HepG2 (cell line): ENCODE results near the gene RILP. TPM values are rescaled to one million over a fixed set of nuclear protein-coding genes. Genes with fewer than 3 reads are reported as not detected.

Source experiments
- EZH2 ChIP-seq: conservative IDR thresholded peaks from 2 replicates; pipeline ENCODE4 v1.6.1; 2012; ENCODE audit warnings: mild to moderate bottlenecking, low read depth, low read length, moderate library complexity
- FOSL2 ChIP-seq: sonication (generic); formaldehyde crosslinking; IDR thresholded peaks from 2 replicates; pipeline ENCODE4 v1.4.0; 2020; ENCODE audit warnings: missing genetic modification reagents
- ISX ChIP-seq: sonication (generic); formaldehyde crosslinking; conservative IDR thresholded peaks from 2 replicates; pipeline ENCODE4 v1.5.0; 2020; ENCODE audit warnings: missing genetic modification reagents
- NRL ChIP-seq: sonication (generic); formaldehyde crosslinking; IDR thresholded peaks from 2 replicates; pipeline ENCODE4 v1.5.0; 2020; ENCODE audit warnings: missing genetic modification reagents, mild to moderate bottlenecking, moderate library complexity, borderline replicate concordance
- PHF5A ChIP-seq: IDR thresholded peaks from one replicate; pipeline ENCODE4 v1.6.1; 2018; ENCODE audit warnings: low read depth, missing genetic modification reagents; ENCODE audit not compliant: unreplicated experiment
- SP2 ChIP-seq: sonication (generic); formaldehyde crosslinking; IDR thresholded peaks from 2 replicates; pipeline ENCODE4 v1.5.1; 2020; ENCODE audit warnings: mild to moderate bottlenecking, missing genetic modification reagents
- ZFYVE20 ChIP-seq: sonication (generic); formaldehyde crosslinking; IDR thresholded peaks from 2 replicates; pipeline ENCODE4 v1.8.0; 2023; ENCODE audit warnings: low read depth, mild to moderate bottlenecking, moderate library complexity, missing genetic modification reagents, borderline replicate concordance
- ZMYM3 ChIP-seq: sonication (generic); formaldehyde crosslinking; IDR thresholded peaks from 2 replicates; pipeline ENCODE4 v1.5.1; 2020; ENCODE audit warnings: mild to moderate bottlenecking, missing genetic modification reagents
- ZNF264 ChIP-seq: sonication (generic); formaldehyde crosslinking; IDR thresholded peaks from 2 replicates; pipeline ENCODE4 v1.4.0; 2020; ENCODE audit warnings: missing genetic modification reagents
- ZNF34 ChIP-seq: sonication (generic); formaldehyde crosslinking; IDR thresholded peaks from 2 replicates; pipeline ENCODE4 v1.4.0; 2020; ENCODE audit warnings: mild to moderate bottlenecking, missing genetic modification reagents, borderline replicate concordance
- polyA plus RNA-seq, 8 experiments: library from polyadenylated mRNA; depleted of rRNA in 3 of 8; stranded (reverse) in 7 of 8; unstranded in 1 of 8; fragments of >200 nt; fragmentation: Illumina TruSeq in 4 of 8; extraction: Trizol in 4 of 8; gene quantifications; 2 replicates each; pipeline versions ENCODE4 v1.2.1 to v1.2.3, GENCODE V29; 2011 to 2016; ENCODE audit warnings: low read depth in 4 of 8, missing spikeins in 1 of 8, mixed read lengths in 1 of 8; ENCODE audit not compliant: insufficient read depth in 1 of 8
- total RNA-seq, 5 experiments: library from RNA; depleted of rRNA; stranded (reverse); fragments of >200 nt; fragmentation: Illumina TruSeq; extraction: Trizol; gene quantifications; 2 replicates each; pipeline ENCODE4 v1.2.3, GENCODE V29; 2016; ENCODE audit warnings: low read depth in 1 of 5
- TF ChIP-seq, protein P1 (sequence below): sonication (generic); formaldehyde crosslinking; IDR thresholded peaks from 2 replicates; pipeline ENCODE4 v1.4.0; 2020; ENCODE audit warnings: low read depth, mild to moderate bottlenecking, missing genetic modification reagents
- TF ChIP-seq, protein P2 (sequence below): sonication (generic); formaldehyde crosslinking; conservative IDR thresholded peaks from 2 replicates; pipeline ENCODE4 v1.4.0; 2020; ENCODE audit warnings: missing genetic modification reagents
- TF ChIP-seq, protein P3 (sequence below): sonication (generic); formaldehyde crosslinking; IDR thresholded peaks from 2 replicates; pipeline ENCODE4 v1.9.0; 2021; ENCODE audit warnings: missing genetic modification reagents, borderline replicate concordance
- TF ChIP-seq, protein P4 (sequence below): IDR thresholded peaks from 2 replicates; pipeline ENCODE4 v1.6.1; 2016; ENCODE audit warnings: mild to moderate bottlenecking, missing biosample characterization, missing genetic modification reagents
- TF ChIP-seq, protein P5 (sequence below): sonication (generic); formaldehyde crosslinking; IDR thresholded peaks from 2 replicates; pipeline ENCODE4 v1.4.0; 2020; ENCODE audit warnings: missing genetic modification reagents, borderline replicate concordance

RILP gene
- total and polyA plus RNA-seq, 2 of the 13 experiments (the other 11 are each of a cell fraction or from before 2014, with no cell fraction given): 6.6 to 8.1 TPM

DNA sequence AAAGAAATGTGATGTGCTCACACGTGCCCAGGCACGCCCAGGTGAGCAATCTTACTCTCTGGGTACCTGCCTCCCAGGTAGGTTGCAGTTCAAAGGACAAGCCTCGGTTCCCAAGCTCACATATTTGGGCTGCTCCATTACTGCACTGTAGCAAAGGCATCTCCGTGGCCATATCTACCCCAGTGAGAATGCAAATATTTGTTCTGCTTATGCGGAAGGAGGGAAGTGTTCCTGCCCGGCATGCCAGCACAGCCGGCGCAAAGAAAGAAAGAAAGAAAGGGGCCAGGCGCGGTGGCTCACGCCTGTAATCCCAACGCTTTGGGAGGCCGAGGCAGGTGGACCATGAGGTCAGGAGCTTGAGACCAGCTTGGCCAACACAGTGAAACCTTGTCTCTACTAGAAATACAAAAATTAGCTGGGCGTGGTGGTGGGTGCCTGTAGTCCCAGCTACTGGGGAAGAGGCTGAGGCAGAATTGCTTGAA lies 51.8 kb downstream of the RILP start (continued):
- TF ChIP-seq, protein P1, sequence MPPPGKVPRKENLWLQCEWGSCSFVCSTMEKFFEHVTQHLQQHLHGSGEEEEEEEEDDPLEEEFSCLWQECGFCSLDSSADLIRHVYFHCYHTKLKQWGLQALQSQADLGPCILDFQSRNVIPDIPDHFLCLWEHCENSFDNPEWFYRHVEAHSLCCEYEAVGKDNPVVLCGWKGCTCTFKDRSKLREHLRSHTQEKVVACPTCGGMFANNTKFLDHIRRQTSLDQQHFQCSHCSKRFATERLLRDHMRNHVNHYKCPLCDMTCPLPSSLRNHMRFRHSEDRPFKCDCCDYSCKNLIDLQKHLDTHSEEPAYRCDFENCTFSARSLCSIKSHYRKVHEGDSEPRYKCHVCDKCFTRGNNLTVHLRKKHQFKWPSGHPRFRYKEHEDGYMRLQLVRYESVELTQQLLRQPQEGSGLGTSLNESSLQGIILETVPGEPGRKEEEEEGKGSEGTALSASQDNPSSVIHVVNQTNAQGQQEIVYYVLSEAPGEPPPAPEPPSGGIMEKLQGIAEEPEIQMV (CRISPR knock-in tag): no peak; the same call in 1 of the 2 replicates
- TF ChIP-seq ZFYVE20 (CRISPR knock-in tag) (no peak), ZMYM3 (peak; percentile 71; the same call in 1 of the 2 replicates), PHF5A (CRISPR knock-in tag) (peak; percentile 77), EZH2 (no peak), SP2 (CRISPR knock-in tag) (no peak), ZNF264 (CRISPR knock-in tag) (0 out of 2 replicates have a peak, but pooled peaks have one; percentile 35), ISX (CRISPR knock-in tag) (no peak), FOSL2 (peak; percentile 72), NRL (CRISPR knock-in tag) (no peak), ZNF34 (CRISPR knock-in tag) (no peak)
- TF ChIP-seq, protein P2, sequence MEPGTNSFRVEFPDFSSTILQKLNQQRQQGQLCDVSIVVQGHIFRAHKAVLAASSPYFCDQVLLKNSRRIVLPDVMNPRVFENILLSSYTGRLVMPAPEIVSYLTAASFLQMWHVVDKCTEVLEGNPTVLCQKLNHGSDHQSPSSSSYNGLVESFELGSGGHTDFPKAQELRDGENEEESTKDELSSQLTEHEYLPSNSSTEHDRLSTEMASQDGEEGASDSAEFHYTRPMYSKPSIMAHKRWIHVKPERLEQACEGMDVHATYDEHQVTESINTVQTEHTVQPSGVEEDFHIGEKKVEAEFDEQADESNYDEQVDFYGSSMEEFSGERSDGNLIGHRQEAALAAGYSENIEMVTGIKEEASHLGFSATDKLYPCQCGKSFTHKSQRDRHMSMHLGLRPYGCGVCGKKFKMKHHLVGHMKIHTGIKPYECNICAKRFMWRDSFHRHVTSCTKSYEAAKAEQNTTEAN: peak; percentile 63; the same call in 1 of the 2 replicates
- TF ChIP-seq, protein P3, sequence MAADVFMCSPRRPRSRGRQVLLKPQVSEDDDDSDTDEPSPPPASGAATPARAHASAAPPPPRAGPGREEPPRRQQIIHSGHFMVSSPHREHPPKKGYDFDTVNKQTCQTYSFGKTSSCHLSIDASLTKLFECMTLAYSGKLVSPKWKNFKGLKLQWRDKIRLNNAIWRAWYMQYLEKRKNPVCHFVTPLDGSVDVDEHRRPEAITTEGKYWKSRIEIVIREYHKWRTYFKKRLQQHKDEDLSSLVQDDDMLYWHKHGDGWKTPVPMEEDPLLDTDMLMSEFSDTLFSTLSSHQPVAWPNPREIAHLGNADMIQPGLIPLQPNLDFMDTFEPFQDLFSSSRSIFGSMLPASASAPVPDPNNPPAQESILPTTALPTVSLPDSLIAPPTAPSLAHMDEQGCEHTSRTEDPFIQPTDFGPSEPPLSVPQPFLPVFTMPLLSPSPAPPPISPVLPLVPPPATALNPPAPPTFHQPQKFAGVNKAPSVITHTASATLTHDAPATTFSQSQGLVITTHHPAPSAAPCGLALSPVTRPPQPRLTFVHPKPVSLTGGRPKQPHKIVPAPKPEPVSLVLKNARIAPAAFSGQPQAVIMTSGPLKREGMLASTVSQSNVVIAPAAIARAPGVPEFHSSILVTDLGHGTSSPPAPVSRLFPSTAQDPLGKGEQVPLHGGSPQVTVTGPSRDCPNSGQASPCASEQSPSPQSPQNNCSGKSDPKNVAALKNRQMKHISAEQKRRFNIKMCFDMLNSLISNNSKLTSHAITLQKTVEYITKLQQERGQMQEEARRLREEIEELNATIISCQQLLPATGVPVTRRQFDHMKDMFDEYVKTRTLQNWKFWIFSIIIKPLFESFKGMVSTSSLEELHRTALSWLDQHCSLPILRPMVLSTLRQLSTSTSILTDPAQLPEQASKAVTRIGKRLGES: no peak
- TF ChIP-seq, protein P4, sequence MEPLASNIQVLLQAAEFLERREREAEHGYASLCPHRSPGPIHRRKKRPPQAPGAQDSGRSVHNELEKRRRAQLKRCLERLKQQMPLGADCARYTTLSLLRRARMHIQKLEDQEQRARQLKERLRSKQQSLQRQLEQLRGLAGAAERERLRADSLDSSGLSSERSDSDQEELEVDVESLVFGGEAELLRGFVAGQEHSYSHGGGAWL: no peak
- TF ChIP-seq, protein P5, sequence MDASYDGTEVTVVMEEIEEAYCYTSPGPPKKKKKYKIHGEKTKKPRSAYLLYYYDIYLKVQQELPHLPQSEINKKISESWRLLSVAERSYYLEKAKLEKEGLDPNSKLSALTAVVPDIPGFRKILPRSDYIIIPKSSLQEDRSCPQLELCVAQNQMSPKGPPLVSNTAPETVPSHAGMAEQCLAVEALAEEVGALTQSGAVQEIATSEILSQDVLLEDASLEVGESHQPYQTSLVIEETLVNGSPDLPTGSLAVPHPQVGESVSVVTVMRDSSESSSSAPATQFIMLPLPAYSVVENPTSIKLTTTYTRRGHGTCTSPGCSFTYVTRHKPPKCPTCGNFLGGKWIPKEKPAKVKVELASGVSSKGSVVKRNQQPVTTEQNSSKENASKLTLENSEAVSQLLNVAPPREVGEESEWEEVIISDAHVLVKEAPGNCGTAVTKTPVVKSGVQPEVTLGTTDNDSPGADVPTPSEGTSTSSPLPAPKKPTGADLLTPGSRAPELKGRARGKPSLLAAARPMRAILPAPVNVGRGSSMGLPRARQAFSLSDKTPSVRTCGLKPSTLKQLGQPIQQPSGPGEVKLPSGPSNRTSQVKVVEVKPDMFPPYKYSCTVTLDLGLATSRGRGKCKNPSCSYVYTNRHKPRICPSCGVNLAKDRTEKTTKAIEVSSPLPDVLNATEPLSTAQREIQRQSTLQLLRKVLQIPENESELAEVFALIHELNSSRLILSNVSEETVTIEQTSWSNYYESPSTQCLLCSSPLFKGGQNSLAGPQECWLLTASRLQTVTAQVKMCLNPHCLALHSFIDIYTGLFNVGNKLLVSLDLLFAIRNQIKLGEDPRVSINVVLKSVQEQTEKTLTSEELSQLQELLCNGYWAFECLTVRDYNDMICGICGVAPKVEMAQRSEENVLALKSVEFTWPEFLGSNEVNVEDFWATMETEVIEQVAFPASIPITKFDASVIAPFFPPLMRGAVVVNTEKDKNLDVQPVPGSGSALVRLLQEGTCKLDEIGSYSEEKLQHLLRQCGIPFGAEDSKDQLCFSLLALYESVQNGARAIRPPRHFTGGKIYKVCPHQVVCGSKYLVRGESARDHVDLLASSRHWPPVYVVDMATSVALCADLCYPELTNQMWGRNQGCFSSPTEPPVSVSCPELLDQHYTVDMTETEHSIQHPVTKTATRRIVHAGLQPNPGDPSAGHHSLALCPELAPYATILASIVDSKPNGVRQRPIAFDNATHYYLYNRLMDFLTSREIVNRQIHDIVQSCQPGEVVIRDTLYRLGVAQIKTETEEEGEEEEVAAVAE: no peak
